Tibial nerve (tissue), 4 donors: ENCODE results near the gene SCYGR6.

Experiments
- EP300 ChIP-seq, 2 donors: sonication (generic); formaldehyde crosslinking; IDR thresholded peaks; one replicate each; pipeline ENCODE4 v1.6.1; 2017; ENCODE audit warnings: antibody characterized with exemption in 2 of 2, mild to moderate bottlenecking in 1 of 2
- POLR2A ChIP-seq, 2 donors: fragments of 450-650 bp; IDR thresholded peaks; one replicate each; pipeline ENCODE4 v1.6.1; 2017; ENCODE audit warnings: antibody characterized with exemption in 2 of 2, mild to moderate bottlenecking in 2 of 2, moderate library complexity in 2 of 2
- TF ChIP-seq, protein P1 (sequence below), 5 experiments: fragments of 200-600 bp in 3 of 5; fragments of 450-650 bp in 2 of 5; sonication (generic) in 3 of 5; IDR thresholded peaks; one replicate each; pipeline ENCODE4 v1.5.1; 2016 to 2019; ENCODE audit warnings: antibody characterized with exemption in 5 of 5, mild to moderate bottlenecking in 3 of 5, moderate library complexity in 2 of 5

- TF ChIP-seq, protein P1, sequence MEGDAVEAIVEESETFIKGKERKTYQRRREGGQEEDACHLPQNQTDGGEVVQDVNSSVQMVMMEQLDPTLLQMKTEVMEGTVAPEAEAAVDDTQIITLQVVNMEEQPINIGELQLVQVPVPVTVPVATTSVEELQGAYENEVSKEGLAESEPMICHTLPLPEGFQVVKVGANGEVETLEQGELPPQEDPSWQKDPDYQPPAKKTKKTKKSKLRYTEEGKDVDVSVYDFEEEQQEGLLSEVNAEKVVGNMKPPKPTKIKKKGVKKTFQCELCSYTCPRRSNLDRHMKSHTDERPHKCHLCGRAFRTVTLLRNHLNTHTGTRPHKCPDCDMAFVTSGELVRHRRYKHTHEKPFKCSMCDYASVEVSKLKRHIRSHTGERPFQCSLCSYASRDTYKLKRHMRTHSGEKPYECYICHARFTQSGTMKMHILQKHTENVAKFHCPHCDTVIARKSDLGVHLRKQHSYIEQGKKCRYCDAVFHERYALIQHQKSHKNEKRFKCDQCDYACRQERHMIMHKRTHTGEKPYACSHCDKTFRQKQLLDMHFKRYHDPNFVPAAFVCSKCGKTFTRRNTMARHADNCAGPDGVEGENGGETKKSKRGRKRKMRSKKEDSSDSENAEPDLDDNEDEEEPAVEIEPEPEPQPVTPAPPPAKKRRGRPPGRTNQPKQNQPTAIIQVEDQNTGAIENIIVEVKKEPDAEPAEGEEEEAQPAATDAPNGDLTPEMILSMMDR (IDR thresholded peaks at IDR 0.05) = no peak
- TF ChIP-seq EP300 (IDR thresholded peaks at IDR 0.05) (no peak), POLR2A (IDR thresholded peaks at IDR 0.05) (no peak)
These were observed 3.5 kb upstream of the SCYGR6 start, which contains the start of gene SCYGR7 for GRCh38 chr2:227728035-227728434.
